ENCODE measurements around the gene ANKH.

Gene ANKH

DNA sequence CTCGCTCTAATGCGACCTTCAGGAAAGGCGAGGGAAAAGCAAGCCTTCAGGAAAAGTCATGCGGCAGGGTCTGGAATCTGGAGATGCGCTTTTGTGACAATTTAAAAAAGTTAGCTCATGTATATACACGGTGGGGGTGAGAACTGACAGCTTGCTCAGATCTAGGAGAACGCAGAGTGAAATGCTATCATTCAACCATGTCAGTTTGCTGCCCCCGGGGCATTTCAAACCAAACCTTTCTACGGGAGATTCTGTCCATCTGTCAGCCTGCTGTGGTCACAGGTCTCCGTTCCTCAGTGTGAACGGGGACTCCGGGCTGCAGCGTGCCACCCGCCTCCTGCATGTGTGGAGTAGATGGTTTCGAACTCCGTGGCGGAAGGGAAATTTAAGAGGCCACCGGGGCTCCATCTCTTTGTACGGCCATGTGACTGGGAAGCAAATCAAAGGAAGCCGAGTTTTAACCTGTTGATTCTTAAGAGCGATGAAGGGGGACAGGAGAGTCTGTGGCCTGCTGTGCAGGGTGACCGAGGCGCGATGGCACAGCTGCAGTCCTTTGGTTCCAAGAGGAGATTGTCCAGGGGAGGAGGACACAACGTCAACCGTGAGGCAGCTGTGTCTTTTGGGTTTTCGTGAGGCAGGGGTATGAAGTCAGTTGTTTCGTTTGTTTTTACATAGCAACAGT lies 161.1 kb downstream of the ANKH start:
- no peak for DNase-seq

DNA sequence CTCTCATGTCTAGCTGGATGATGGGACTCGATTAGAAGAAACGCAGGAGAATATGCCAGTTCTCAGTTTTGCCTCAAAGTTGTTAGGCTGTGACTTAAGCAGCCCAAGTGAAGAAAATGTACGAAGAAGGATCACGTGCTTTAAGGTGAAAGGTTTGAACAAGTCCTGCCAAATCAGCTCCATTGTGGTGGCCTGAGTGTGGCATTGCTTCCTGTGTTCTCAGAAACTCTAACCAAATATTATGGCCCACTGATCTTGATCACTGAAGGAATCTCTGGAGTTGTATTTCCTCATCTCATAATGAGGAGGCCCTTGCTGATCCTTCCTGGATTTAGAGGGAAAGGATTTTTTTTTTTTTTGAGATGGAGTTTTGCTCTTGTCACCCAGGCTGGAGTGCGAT lies 163.0 kb downstream of the ANKH start:
- DNase-seq, result no peak

DNA sequence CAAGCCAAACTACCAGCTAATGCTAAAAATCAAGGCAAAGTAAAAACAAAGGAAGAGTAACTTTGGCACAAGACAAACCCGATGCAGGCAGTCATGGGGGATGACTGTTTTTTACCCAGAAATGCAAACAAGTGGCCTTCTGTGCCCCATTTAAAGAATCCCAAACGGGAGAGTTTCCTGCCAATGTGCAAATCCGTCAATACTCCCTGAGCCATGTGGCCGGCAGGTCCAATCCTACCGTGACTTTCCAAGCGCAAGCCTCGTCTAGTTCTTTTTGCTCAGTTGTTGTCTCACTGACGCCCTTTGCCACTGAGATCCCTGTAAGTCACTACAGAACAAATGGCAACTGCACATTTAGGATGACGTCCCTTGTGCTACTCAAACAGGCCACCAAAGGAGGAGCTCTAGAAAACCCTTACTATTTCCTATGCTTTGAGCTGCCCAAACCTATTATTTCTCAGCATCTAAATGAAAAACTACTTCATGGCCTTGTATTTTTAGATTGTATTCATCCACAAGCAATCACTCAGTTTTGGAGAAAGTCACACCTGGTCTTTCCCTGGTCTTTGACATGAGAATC lies 163.7 kb downstream of the ANKH start:
- DNase-seq, result no peak

DNA sequence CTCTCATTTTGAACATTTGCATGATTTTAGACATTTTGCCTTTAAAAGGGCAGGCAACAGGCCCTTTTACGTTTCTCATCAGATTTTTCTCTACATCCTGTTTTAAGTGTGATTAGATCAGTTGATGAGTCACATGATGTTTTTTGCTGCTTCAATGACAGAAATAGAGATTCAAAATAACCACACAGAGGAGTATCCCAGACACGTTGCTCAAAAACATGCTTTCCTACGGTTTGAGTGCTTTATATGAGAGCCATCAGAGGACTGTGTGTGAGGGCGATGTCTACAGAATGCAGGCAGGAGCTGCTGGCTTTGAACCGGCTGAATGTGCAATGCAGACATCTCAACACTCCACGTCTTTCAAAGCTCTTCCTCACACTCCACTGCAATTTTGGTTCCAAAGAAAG lies 165.0 kb downstream of the ANKH start:
- no peak for DNase-seq

DNA sequence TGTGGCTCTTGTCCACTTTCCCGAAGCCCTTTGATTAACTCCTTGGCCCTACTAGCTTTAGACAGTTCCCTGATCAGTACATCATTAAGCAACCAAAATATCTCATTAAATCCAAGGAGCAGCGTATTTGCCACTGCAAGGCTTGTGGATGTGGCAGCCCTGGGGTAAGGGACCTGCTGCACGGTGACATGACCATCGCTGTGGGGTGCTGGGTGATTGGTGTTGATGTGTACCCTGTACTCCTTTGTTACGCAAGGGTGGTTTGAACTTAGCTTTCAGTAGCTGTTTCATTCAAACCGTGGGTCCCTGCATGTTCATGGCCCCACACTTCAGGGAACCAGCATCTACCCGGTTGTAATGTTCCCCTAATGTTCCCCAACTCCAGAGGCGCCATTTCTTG lies 166.0 kb downstream of the ANKH start:
- DNase-seq, result no peak

DNA sequence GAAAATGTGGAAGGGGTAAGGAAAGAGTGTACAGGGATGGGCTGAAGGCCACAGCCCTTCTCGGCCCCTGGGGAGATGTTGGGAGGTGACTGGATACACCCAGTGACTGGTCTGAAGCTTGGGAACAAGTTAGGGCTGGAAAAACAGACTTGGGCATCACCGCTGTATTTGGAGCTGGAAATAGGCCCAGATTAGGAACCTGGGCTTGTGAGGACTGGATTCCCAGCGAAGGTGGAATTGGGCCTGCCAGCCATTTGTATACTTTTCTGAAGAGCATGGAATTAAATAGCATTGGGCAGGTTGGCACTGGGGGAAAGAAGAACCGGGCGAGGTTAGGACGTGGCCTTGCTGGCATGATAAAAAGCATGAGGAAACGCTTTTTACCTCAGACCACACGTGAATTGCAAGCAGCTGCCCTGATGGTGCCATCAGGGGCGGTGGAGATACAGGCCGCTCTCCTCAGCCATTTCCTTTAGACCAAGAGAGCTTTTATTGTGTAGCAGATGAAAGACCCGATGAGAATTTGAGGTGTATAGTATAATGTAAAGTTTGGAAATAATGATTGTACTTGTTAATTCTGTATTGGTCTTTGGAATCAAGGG lies 169.2 kb downstream of the ANKH start:
- DNase-seq, result no peak

DNA sequence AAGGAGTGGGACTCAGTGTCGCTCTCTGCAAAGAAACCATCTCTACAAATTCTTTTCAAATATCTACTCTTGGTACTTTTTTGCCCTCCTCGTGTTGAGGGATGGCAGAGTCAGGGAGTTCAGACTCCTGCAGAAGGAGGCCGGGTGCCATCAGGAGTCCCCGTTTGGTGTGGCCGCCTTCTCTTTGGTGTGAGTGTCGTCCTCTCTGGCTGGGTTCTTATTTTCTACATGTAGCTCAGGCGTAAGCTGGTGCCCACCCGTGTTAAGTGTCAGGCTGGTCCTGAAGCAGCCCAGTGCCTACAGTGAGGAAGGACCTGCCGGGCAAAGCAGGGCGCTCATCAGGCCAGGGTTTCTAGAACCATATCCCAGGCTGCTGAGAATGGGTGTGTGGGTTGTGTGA lies 170.0 kb downstream of the ANKH start:
- no peak for DNase-seq

DNA sequence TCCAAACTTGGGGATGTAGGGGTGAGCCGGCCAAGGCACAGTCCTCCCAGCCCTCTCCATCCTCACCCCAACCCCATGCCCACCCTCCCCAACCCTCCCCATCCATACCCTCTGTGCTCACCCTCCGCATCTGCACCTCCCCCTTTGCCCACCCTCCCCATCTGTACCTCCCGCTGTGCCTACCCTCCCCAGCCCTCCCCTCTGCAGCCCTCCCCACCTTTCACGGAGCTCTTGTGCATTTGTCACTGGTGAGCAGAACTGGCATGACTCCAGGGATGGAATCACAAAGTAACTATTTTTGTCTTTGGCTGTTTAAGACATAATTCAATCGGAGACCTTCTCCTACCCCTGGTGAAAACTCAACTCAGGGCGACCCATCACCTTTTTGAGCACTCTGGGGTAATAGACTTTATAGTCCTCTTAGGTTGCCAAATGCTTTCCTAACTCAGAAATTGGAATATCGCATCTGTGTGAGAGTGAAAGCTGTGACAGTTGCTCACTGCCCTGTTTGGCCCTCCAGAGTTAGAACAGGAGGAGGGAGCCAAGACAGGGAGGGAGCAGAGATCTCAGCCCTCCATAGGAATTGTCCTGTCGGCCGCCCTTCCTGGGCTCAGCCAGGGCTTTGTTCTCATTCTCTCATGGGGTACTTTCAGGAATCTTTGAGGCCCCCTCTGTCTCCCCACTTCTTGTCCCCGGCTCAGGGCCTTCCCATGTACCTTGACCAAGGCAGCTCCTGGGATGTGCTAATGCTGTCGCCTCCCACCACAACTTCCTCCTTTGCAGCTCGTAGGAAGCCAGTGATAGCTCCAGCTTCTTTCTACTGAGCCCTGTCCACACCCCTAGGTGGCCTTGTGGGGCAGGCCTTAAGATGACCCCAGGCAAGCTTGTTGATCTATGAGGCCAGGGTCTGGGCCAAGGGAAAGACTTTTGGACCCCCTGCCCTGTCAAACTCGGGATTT lies 170.8 kb downstream of the ANKH start:
- DNase-seq, result no peak

DNA sequence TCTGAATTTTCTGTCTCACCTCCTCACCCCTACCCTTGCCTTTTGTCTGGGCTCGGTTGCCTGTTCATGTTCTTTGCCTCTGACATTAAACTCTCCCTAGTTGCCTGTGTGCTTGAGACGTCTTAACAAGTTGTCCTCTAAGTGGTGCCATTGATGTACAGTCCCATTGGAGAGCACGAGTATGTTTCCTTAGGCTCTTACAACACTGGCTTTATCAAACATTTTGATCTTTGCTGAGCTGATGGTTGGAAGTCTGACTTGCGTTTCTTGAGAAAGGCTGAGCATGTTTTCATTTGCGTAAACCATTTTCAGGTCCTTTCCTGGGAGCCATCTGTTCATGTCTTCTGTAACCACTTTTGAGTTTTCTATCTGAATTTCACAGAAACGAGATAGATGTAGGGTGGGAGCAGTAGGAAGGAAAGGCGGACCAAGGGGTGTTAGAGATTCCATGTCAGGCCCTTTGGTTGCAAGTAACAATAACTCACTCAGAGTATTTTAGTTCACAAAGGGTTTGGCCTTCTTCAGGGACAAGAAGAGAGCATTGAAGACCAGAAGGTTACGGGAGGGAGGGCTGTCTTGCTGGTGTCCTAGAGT lies 171.7 kb downstream of the ANKH start:
- DNase-seq, result no peak

DNA sequence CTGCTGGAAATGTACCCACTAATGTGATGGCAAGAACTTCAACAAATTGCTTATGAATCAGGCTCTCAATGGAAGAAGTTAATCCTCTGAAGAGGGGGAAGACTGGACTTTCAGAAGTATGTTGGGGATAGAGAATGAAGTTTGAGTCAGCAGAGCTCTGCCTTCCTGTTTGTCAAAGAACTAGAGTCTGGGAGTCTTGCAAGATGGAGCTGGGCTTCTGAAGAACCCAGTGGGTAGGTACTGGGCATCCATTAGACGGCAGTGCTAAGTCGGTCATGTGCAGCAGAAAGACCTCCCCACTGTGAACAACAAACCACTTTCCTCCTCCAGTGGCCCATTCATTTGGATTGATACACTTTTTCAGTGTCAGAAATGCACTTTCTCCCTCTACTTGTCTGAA lies 172.4 kb downstream of the ANKH start:
- DNase-seq, result no peak

DNA sequence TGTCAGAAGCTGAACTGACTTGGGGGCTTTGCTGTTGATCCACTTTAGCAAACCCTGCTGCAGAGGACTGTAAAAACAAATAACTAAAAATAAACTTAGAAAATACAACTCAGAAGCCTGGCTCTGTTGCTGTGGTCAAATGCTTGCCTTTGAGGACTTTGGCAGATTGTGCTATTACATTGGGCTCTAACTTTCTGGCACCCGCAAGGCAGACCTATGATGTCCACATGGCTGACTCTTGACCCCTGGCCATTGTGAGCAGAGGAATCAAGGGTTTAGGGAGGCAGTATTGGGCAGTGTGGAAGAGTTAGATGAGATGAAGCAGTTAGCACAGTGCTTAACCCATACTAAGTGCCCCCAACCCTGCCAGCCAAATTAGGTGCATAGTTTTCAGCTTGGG lies 173.1 kb downstream of the ANKH start:
- DNase-seq, result no peak

DNA sequence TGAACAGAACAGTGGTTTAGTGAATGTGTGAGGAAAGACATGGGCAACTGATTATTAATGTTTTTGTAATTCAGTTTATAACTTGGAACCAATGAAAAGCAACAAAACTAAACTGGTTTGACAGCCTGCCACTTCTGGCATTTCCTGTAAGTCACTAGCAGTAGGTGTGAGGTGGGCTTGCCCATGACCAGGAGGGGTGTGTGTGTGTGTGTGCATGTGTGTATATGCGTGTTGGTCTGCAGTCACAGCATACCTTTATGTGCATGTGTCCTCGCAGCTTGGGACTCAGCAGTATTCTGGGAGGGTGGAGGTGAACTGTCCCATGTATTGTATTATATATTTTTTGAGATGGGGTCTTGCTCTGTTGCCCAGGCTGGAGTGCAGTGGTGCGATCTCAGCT lies 174.7 kb downstream of the ANKH start:
- no peak for DNase-seq

DNA sequence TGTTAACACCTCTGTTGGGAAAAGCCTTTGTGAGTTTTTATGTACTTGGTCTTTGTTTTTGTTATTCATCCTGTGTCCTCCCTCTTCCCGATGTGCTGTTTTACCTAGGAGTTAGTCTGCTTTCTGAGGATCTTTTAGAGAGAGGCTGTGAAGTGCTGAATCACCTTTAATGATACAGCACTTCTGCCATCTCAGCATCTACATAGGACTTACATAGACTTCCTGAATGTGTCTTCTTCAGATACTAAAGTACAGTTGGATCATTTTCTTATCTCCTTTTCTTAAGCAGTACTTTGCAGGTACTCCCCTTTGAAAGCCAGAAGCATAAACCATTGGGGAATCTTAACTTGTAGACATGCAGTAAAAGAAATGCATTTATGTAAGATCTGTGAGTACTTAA lies 175.5 kb downstream of the ANKH start:
- no peak for DNase-seq

DNA sequence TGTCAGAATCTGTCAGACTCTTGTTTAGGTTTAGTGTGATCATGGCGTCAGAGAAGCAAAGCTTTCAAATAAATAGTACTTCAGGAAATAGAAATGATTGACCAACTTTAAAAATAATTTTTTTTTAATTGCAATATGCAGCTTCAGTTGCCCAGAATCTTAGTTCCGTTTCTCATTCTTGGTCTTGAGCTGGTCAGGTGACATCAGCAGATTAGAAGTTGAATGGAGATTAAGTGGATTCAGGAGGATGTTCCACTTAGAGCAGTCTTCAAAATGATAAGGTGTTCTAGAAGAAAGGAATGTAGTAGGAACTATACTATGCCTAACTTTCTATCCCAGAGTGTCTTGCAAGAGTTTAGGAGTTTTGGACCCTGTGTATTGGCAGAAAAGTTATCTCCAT lies 176.4 kb downstream of the ANKH start:
- DNase-seq, result no peak

DNA sequence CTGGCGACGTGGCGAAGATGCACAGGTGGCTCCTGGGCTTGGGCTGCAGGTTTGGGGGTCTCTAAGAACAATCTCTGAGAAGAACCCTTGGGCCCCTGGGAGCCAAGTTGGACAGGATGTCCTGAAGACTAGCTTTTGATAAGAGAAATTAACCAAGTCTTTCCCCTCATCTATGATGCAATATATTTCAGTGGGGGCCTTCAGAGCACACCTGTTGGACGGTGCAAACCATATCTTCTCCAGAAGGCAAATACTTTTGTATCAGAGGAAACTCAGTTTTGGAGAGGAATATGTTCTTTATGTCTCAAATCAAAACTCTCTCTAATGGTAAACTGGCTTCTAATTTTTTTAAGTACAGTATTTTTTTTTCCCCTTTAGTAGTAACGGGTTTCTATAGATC lies 178.5 kb downstream of the ANKH start:
- DNase-seq, result no peak

DNA sequence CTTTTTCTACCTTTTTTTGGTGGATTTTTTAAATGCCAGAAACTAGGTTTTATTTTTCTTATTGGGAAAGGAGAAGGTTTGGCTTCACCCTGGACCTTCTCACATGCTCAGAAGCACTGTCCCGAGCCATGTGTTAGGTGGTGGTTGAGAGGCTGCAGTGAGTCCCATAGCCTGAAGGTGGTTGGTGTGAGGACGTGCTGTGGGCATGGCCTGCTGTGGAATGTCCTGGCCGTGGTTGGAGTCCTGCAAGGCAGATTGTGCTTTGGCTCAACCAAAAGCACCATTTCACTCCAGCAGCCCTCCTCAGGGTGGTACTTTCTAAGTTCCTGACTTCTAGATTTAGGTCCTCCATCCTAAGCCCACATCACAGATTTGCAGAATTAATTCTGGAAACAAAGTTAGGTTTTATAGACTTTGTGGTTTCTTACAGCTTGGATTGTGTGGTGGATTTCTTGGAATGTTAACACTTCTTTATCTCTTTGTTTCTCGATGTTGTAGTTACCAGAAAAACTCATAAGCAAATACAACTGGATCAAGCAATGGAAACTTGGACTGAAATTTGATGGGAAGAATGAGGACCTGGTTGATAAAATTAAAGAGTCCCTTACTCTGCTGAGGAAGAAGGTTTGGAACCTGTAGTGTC lies 184.4 kb downstream of the ANKH start:
- no peak for DNase-seq

DNA sequence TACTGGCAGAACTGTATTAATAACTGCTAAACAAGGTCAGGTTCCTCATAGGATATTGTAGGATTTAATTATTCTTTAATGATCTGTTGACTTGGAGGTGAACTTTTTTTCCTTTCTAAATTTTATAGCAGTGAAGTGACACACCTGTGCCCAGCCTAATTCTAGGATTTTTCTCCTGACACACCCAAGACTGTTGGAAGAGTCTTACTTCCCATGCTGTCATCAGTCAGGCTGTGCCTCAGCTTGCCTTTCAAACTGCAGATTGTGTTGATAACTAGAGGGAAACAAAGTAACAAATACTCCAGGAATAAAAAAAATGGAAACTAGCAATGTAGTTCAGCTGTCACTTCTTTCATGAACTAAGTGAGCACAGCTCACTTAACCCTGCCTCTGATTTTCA lies 185.1 kb downstream of the ANKH start:
- DNase-seq, result no peak

DNA sequence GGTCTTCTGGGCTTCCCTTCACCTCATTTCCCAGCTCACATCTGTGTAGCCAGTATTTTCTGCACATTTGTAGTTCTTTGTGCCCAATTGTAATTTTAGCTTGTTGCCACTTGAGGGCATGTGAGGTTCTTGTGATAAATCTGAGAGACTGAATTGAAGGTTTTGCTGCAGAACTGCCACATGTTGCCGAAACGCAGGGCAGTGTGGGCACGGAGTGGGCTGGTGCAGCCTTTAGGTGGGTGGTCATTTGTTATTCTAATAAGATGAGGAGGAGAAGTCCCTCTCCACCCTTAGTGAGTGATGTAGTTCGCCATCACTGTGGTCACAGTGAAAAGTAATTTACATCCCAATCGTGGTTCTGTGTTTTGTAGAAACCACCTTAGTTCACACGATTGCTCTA lies 185.8 kb downstream of the ANKH start:
- DNase-seq, result peak; percentile 50 to 67

DNA sequence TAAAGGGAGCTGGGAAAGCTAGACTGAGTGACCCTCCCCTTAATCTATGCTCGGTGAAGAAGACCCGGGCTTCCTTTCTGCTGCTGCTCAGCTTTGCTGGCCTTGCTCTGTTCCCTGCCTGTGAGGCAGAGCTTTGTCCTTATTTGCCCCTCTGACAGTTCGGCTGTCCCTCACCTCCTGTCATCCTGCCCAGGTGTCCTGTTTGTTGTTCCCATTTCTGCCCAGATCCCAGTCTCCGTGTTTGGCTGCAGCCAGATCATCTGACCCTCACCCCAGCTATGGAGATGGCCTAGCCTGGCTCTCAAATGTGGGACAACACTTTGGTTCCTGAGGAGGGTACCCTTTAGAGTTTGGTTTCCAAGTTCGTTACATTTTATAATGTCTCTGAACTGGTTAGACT lies 186.8 kb downstream of the ANKH start:
- DNase-seq, result peak in 1 of 2 experiments; percentile 57

DNA sequence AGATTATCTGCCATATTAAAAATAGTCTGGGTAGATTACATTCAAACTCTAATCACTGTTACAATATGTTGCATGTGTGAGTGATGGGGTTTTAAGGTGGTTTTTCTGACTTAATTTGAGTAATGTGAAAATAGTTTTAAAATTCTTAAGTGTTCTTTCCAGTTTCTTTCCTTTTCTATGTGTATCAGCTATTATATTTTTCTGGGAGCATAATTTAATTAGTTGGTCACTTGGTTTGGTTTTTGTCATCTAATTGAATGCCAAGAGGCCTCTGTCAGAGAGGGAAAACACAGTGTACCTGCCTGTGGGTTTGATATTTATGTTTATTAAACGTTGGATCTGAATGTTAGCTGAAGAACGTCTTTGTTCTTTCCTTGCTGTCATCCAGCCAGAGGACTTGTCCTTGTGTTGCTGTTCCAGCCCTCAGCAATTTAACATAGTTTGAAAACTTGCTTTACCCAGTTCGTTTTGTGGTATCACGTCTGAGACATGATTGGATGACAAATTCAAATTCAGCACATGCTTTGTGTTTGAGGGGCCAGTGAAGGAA lies 187.6 kb downstream of the ANKH start:
- DNase-seq, result no peak

DNA sequence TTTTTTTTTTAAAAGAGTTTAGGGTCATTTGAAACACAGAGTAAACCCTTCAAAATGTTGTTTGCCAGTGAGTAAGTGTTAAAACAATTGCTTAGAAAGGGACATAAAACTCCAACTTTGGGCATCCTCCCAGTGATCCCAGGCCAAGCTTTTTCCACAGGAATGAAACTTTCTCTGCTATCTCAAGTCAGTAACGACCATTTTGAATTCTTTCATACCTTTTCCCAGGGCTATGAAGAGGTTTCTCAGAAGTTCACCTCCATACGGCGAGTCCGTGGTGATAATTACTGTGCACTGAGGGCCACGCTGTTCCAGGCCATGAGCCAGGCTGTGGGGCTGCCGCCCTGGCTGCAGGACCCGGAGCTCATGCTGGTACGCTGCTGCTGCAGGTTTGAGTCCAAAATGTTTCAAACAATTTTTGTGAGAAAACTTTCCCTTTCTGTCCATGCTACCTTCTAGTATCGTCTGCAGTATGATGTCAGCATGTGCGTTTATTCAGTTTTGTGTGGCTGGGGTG lies 190.3 kb downstream of the ANKH start:
- DNase-seq, result peak; percentile 23 to 29

DNA sequence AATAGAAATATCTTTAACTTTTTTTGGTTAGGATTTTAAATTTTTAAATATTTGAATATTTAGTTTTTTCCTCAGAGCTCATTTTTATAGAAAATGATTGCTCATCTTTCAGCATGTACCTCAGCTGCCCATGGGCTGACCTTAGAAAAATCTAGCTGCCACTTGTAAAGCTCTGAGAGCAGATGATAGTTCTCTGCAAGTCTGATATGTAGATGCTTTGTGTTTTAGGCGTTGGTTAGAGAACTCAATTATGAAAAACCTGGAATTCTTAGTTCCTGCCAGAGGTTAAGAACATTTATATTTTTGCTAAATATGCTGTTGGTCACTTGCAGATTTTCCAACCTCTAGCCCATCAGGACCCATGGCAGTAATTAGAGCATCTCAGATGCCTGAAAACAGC lies 192.0 kb downstream of the ANKH start:
- no peak for DNase-seq
